Mesothelial cell of epicardium (in vitro differentiated cells): ENCODE results near the gene RAD51B. TPM values are rescaled to one million over a fixed set of nuclear protein-coding genes. Genes with fewer than 3 reads are reported as not detected.

Experiments used
- DNase-seq, 2 experiments: peaks; one replicate each; pipeline ENCODE4 v3.0.0; 2021; ENCODE audit warnings: low spot score in 2 of 2; ENCODE audit not compliant: unreplicated experiment in 2 of 2
- H3K27ac Mint-ChIP-seq: 2 replicates; pipeline ENCODE4 v1.8.0; 2021; ENCODE audit warnings: mixed read lengths
- H3K27me3 Mint-ChIP-seq: 2 replicates; pipeline ENCODE4 v1.8.0; 2021; ENCODE audit warnings: low read depth, mixed read lengths
- H3K36me3 Mint-ChIP-seq: 2 replicates; pipeline ENCODE4 v1.8.0; 2021; ENCODE audit warnings: mixed read lengths
- H3K4me1 Mint-ChIP-seq: 2 replicates; pipeline ENCODE4 v1.8.0; 2021; ENCODE audit warnings: mixed read lengths
- H3K4me3 Mint-ChIP-seq: 2 replicates; pipeline ENCODE4 v1.8.0; 2021; ENCODE audit warnings: mild to moderate bottlenecking, moderate library complexity, mixed read lengths
- H3K9me3 Mint-ChIP-seq: 2 replicates; pipeline ENCODE4 v1.8.0; 2021; ENCODE audit warnings: mixed read lengths
- CTCF ChIP-seq: fragments of 200-600 bp; sonication (generic); IDR thresholded peaks from one replicate; pipeline ENCODE4 v1.5.0; 2021; ENCODE audit warnings: antibody characterized with exemption; ENCODE audit not compliant: unreplicated experiment
- total RNA-seq: library from RNA; stranded (reverse); gene quantifications from 3 replicates; pipeline ENCODE4 v1.2.1, GENCODE V29; 2021

The RAD51B gene
- total RNA-seq, 1 donor from 2014 or later, result 34.7 TPM

GRCh38 chr14:68282479-68283377 lies 463.1 kb downstream of the RAD51B start:
- Mint-ChIP-seq H3K27ac (peak overlapping the region; percentile 66), H3K27me3 (no peaks in the 10 kb centered on the region), H3K4me1 (peaks cover 65% of the 10 kb centered on the region), H3K4me3 (no peak overlapping the region), H3K36me3 (no peaks in the 10 kb centered on the region), H3K9me3 (no peaks in the 10 kb centered on the region)
- no peak for TF ChIP-seq CTCF
- DNase-seq, result no peak

- H3K27me3 Mint-ChIP-seq, result no peaks in the 10 kb centered on the region
- DNase-seq, result no peak
- H3K9me3 Mint-ChIP-seq, result no peaks in the 10 kb centered on the region
- no peaks in the 10 kb centered on the region for H3K36me3 Mint-ChIP-seq
- no peak overlapping the region for H3K4me3 Mint-ChIP-seq
- peak overlapping the region; percentile 31 for H3K27ac Mint-ChIP-seq
- peaks cover 63% of the 10 kb centered on the region for H3K4me1 Mint-ChIP-seq
- TF ChIP-seq CTCF, result no peak
These were observed 464.0 kb downstream of the RAD51B start for GRCh38 chr14:68283378-68284123.

GRCh38 chr14:68284333-68284732 lies 464.8 kb downstream of the RAD51B start:
- Mint-ChIP-seq H3K4me3 (no peak overlapping the region), H3K27ac (peak overlapping the region; percentile 31), H3K36me3 (no peaks in the 10 kb centered on the region), H3K27me3 (no peaks in the 10 kb centered on the region), H3K4me1 (peaks cover 57% of the 10 kb centered on the region), H3K9me3 (no peaks in the 10 kb centered on the region)
- no peak for DNase-seq
- no peak for TF ChIP-seq CTCF

- no peak for TF ChIP-seq CTCF
- Mint-ChIP-seq H3K27ac (peak overlapping the region; percentile 85), H3K9me3 (no peaks in the 10 kb centered on the region), H3K27me3 (no peaks in the 10 kb centered on the region), H3K4me1 (peaks cover 58% of the 10 kb centered on the region), H3K4me3 (no peak overlapping the region), H3K36me3 (no peaks in the 10 kb centered on the region)
- no peak for DNase-seq
These were observed 465.3 kb downstream of the RAD51B start for GRCh38 chr14:68284834-68285233.

GRCh38 chr14:68285421-68286179 lies 466.0 kb downstream of the RAD51B start:
- no peak for TF ChIP-seq CTCF
- Mint-ChIP-seq H3K9me3 (no peaks in the 10 kb centered on the region), H3K27me3 (no peaks in the 10 kb centered on the region), H3K4me3 (no peak overlapping the region), H3K4me1 (peaks cover 60% of the 10 kb centered on the region), H3K36me3 (no peaks in the 10 kb centered on the region), H3K27ac (peak overlapping the region; percentile 85)
- no peak for DNase-seq
